NT2/D1 (cell line): ENCODE data around the gene PAQR8.

Experiments
- DNase-seq: peaks from one replicate; pipeline ENCODE4 v3.0.0-alpha.2; 2011; ENCODE audit warnings: low read depth, low spot score
- H3K27me3 ChIP-seq: 2 replicates; pipeline ENCODE4 v1.6.0; 2011; ENCODE audit warnings: mild to moderate bottlenecking; ENCODE audit not compliant: insufficient read length, insufficient read depth
- H3K36me3 ChIP-seq: 2 replicates; pipeline ENCODE4 v1.6.1; 2011; ENCODE audit warnings: mild to moderate bottlenecking, low read length, mixed read lengths; ENCODE audit not compliant: insufficient read depth, insufficient read length
- H3K4me1 ChIP-seq: 2 replicates; pipeline ENCODE4 v1.5.1; 2011; ENCODE audit not compliant: insufficient read depth, insufficient read length
- H3K4me3 ChIP-seq: 2 replicates; pipeline ENCODE4 v1.5.1; 2011; ENCODE audit warnings: low read depth; ENCODE audit not compliant: insufficient read length
- H3K9ac ChIP-seq: 2 replicates; pipeline ENCODE4 v1.6.0; 2011; ENCODE audit warnings: low read depth; ENCODE audit not compliant: insufficient read length
- H3K9me3 ChIP-seq: 2 replicates; pipeline ENCODE4 v1.5.1; 2011; ENCODE audit warnings: mild to moderate bottlenecking, low read length; ENCODE audit not compliant: insufficient read depth
- SUZ12 ChIP-seq: IDR thresholded peaks from 2 replicates; pipeline ENCODE4 v1.6.1; 2011; ENCODE audit not compliant: insufficient read length, insufficient read depth; ENCODE audit errors: extremely low read depth
- YY1 ChIP-seq: IDR thresholded peaks from 2 replicates; pipeline ENCODE4 v1.6.1; 2011; ENCODE audit not compliant: insufficient read length, insufficient read depth
- ZNF274 ChIP-seq: IDR thresholded peaks from 2 replicates; pipeline ENCODE4 v1.6.1; 2011; ENCODE audit warnings: mild to moderate bottlenecking, low read depth, low read length

PAQR8 gene

GRCh38 chr6:52371656-52372191 is 9.8 kb downstream of the PAQR8 start:
- H3K9ac ChIP-seq = no peak overlapping the region
- no peak for DNase-seq
- H3K4me3 ChIP-seq = no peak overlapping the region
- no peaks in the 10 kb centered on the region for H3K4me1 ChIP-seq
- TF ChIP-seq ZNF274 (no peak), SUZ12 (no peak), YY1 (no peak)
- no peaks in the 10 kb centered on the region for H3K27me3 ChIP-seq
- peaks cover 4% of the 10 kb centered on the region for H3K36me3 ChIP-seq
- no peaks in the 10 kb centered on the region for H3K9me3 ChIP-seq

- Histone ChIP-seq H3K9ac (no peak overlapping the region), H3K36me3 (no peaks in the 10 kb centered on the region), H3K4me3 (no peak overlapping the region), H3K27me3 (no peaks in the 10 kb centered on the region), H3K9me3 (no peaks in the 10 kb centered on the region), H3K4me1 (no peaks in the 10 kb centered on the region)
- TF ChIP-seq YY1 (no peak), ZNF274 (no peak), SUZ12 (no peak)
- no peak for DNase-seq
Observed at GRCh38 chr6:52373151-52373690, 11.3 kb downstream of the PAQR8 start.

DNA sequence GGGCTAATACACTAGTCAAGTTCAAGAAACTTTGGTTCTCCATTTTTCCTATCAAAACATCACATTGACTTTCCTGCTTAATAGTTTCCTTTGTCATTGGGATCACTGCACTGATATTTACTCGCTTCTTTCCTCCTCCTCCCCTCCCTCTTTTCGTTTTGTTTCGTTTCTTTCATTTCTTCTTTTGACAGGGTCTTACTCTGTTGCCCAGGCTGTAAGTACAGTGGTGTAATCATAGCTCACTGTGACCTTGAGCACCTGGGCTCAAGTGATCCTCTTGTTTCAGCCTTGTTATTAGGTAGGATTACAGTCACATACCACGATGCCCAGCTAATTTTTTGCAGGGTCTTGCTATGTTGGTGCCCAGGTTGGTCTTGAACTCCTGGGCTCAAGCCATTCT is 12.3 kb downstream of the PAQR8 start:
- H3K27me3 ChIP-seq = no peaks in the 10 kb centered on the region
- DNase-seq = no peak
- no peaks in the 10 kb centered on the region for H3K4me1 ChIP-seq
- TF ChIP-seq SUZ12 (no peak), YY1 (no peak), ZNF274 (no peak)
- no peak overlapping the region for H3K4me3 ChIP-seq
- H3K9ac ChIP-seq = no peak overlapping the region
- H3K36me3 ChIP-seq = no peaks in the 10 kb centered on the region
- H3K9me3 ChIP-seq = no peaks in the 10 kb centered on the region

- no peak for DNase-seq
- Histone ChIP-seq H3K27me3 (no peaks in the 10 kb centered on the region), H3K36me3 (no peaks in the 10 kb centered on the region), H3K9me3 (no peaks in the 10 kb centered on the region), H3K9ac (no peak overlapping the region), H3K4me3 (no peak overlapping the region), H3K4me1 (no peaks in the 10 kb centered on the region)
- TF ChIP-seq SUZ12 (no peak), ZNF274 (no peak), YY1 (no peak)
Observed at GRCh38 chr6:52375780-52376556, 14.0 kb downstream of the PAQR8 start.

DNA sequence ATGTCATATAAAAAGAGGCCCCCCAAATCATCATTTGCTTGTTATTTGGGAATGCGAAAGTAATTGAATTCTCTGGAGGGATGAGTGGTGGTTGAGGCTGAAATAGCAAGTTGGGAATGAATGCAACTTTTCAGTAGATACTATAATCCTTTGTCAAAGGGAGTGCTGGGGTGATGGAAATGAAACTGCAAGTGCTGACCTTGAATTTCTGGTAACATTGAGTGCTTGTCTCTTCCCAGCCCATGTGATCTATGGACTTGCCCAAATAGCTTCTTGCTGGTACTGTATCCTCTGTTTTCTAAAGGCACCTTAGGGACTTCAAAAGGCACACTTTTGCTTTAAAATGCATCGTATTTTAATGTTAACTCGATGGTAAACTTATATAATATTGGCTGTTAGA is 14.8 kb downstream of the PAQR8 start:
- no peaks in the 10 kb centered on the region for H3K9me3 ChIP-seq
- H3K27me3 ChIP-seq = no peaks in the 10 kb centered on the region
- no peaks in the 10 kb centered on the region for H3K4me1 ChIP-seq
- no peaks in the 10 kb centered on the region for H3K36me3 ChIP-seq
- H3K4me3 ChIP-seq = no peak overlapping the region
- no peak overlapping the region for H3K9ac ChIP-seq
- TF ChIP-seq ZNF274 = no peak
- TF ChIP-seq SUZ12 = no peak
- TF ChIP-seq YY1 = no peak
- no peak for DNase-seq

DNA sequence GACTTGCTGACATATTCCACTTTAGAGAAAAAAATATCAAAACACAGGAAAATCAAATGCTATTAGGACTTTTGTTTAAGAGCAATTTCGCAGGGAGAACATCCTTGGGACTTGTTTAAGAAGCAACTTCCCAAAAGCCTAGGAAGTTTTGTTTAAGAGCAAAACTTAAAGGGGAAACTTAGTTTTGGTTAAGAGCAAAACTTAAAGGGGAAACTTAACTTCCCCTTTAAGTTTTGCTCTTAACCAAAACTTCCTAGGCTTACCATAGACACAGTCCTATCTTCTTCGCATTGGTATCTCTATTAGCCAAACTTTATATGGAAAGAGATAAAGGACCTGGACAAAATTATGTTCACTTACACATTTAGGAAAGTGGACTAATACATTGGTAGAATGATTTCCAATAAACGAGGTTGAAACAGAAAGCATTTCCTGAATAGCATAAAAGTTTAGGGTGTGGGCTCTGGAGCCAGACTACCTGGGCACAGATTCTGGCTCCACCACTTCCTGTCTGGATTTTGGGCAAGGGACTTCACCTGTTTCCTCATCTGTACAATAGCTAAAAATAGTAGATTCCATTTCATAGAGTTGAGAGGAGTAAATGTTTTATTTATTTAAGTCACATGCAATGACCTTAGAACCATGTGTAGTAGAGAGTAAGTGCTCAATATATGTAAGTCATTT is 15.7 kb downstream of the PAQR8 start:
- no peaks in the 10 kb centered on the region for H3K27me3 ChIP-seq
- TF ChIP-seq YY1 (no peak), ZNF274 (no peak), SUZ12 (no peak)
- no peaks in the 10 kb centered on the region for H3K36me3 ChIP-seq
- no peak overlapping the region for H3K4me3 ChIP-seq
- no peak for DNase-seq
- no peaks in the 10 kb centered on the region for H3K9me3 ChIP-seq
- H3K9ac ChIP-seq = no peak overlapping the region
- H3K4me1 ChIP-seq = no peaks in the 10 kb centered on the region

DNA sequence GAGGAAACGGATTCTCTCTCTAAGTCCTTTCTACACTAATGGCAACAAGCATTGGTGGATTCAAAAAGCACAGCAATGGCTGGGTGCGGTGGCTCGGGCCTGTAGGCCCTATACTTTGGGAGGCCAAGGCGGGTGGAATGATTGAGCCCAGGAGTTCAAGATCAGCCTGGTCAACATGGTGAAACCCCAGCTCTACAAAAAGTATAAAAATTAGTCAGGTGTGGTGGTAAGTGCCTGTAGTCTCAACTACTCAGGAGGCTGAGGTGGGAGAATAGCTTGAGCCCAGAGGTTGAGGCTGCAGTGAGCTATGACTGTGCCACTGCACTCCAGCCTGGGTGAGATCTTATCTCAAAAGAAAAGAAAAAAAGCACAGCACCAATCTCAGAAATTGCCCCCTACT is 19.3 kb downstream of the PAQR8 start:
- H3K4me3 ChIP-seq = no peak overlapping the region
- no peaks in the 10 kb centered on the region for H3K4me1 ChIP-seq
- H3K9me3 ChIP-seq = no peaks in the 10 kb centered on the region
- H3K36me3 ChIP-seq = no peaks in the 10 kb centered on the region
- H3K9ac ChIP-seq = no peak overlapping the region
- H3K27me3 ChIP-seq = no peaks in the 10 kb centered on the region
- TF ChIP-seq YY1 = no peak
- TF ChIP-seq ZNF274 = no peak
- TF ChIP-seq SUZ12 = no peak
- DNase-seq = no peak
